DMS 273 (cell line): ENCODE data around the gene RARRES1.

ENCODE experiments used
- DNase-seq: peaks from one replicate; lab custom pipeline; 2025; ENCODE audit not compliant: unreplicated experiment; lab: John Stamatoyannopoulos, UW

Gene RARRES1

DNA sequence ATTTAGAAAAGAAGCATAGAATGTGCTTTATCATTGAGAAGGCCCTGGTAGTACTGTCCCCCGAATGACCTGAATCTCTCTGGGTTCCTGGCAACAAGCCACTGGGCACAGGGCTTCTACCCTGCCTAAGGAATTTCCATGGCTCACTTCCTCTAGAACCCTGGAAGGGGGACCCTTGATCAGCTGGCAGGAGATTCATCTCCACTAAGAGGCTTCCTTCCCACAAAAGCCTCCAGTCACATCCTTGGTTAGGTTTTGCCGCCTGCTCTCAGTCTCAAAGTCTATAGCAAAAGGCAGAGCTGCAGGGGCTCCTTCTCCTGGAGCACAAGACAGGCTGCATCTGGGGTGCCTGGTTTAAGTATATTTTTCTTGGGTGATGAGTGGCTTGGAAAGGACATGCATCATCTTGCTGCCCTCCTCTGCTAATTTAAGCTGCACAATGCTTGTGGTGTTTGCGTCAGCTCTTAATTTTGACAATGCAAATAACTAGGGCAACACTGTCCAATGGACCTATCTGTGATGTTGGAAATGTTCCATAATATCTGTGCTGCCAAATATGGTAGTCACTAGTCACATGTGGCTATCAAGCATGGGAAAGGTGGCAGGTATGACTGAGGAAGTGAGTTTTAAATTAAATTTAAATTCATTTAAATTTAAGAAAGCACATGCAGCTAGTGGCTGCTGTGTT lies 33.4 kb upstream of the RARRES1 start:
- DNase-seq, result no peak

- no peak for DNase-seq
Measured at GRCh38 chr3:158763421-158763820, 31.2 kb upstream of the RARRES1 start.

GRCh38 chr3:158762701-158763100 lies 30.4 kb upstream of the RARRES1 start:
- DNase-seq, result no peak

DNA sequence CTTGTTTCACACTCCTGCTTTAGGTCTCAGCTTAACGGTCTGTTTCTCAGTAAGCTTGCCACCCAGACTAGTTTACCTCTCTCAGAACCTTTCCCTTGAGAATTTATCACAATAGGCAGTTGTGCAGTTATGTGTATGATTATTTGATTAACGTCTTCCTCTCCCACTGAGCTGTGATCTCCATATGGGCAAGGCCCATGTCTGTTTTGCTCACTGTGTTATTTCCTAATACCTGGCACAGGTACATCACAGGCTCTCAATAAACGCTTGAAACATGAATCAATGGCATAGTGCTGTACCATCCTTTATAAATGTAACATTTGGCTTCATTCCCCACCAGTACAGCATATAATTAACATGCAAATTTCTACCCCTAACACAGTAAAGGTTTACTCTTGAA lies 29.1 kb upstream of the RARRES1 start:
- DNase-seq, result no peak

- no peak for DNase-seq
Measured at GRCh38 chr3:158755421-158755820, 23.2 kb upstream of the RARRES1 start.

- DNase-seq, result no peak
Measured at GRCh38 chr3:158753854-158754253, 21.6 kb upstream of the RARRES1 start.

DNA sequence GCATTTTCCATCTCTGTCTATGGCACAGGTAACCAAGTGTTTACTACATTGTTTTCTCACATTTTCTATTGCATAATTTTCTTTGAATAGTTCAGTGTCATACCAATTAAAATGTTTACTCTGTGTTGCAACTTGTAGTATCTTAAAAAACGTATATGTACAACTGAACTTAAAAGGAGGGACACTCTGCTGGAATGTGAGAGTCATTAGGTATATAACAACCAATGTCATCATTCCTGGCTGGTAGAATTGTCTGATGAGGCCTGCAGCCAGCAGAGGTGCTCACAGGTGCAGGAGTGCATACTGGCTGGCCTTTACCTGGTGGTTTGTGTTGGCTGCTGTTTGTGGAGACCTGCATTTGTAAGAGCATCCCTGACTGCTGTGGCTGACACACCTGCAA lies 19.1 kb upstream of the RARRES1 start:
- DNase-seq, result no peak

- no peak for DNase-seq
Measured at GRCh38 chr3:158750016-158750415, 17.8 kb upstream of the RARRES1 start.

- no peak for DNase-seq
Measured at GRCh38 chr3:158749526-158749925, 17.3 kb upstream of the RARRES1 start.

DNA sequence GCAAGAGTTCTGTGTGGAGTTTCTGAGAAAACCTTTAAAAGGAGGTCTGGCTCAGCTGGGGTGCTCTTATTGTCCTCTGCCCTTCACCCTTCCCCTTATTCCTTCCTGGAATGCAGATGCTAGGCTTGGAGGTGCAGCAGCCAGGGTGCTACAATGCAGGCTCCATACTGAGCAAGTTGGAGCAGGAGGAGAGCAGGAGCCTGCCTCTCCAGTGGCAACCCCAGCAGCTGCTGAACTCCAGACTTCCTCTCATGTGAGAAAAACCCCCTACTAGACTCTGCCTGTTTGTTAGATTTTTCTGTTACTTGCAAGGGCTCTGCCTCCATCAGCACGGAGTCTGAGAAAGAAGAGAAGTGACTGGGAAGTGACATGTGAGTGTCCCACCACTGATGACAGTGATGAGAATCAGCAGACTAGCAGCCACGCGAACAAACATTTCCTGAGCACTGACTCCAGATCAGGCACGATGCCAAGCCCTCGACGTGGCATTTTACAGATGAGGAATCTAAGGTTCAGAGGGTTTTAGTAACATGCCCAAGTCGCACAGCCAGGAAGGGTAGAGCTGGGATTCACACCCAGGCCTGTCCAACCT lies 16.1 kb upstream of the RARRES1 start:
- no peak for DNase-seq

DNA sequence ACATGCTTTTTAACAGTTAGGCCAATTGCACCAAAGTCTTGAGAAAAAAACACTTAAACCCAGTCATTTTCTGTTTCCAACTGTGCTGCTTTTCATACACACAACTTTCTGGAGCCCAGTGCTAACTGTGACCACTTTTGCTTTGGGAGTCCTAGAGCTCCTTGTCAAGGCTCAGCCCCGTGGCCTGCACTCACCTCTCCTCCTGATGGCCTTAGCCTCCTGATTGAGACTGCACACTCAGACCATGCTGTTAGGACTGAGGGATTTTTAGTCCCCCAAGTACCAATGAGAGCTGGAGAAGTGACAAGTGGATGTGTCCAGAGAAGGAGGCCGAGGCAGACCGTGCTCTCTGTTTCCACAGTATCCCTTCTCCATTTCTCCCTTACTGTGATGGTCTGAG lies 15.2 kb upstream of the RARRES1 start:
- DNase-seq, result no peak

GRCh38 chr3:158745551-158745950 lies 13.3 kb upstream of the RARRES1 start:
- no peak for DNase-seq

DNA sequence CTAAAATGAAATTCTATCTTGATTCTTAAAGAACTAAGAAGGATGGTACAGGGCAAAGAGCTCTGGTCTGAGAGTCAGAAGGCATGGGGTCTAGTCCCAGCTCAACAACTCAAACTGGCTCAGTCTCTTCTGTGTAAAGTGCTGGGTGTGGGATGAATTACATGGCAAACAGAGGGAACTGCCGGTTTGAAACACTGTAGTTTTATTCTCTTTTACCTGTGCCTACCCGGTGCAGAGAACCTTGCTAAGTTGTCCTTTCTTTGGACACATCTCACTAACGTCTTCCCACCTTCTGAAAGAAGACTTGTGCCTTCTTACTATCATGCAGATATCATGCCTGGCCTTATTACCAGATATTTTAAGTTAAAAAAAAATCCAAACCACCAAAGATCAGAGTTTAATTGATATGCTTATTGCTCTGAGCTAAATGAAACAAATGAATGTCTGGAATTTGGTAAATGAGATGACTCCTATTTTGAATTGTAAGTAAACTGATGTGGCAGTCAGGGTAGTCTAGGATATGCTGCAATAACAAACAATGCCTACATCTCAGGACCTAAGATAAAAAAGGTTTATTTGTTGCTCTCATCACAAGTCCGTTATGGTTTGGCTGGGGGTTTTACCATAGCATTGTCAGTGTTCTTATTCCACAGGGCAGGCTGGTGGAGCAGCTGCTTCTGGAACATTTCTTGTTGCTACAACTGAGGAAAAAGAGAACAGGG lies 12.5 kb upstream of the RARRES1 start:
- DNase-seq, result no peak

GRCh38 chr3:158743664-158744566 lies 11.7 kb upstream of the RARRES1 start:
- DNase-seq, result peak; percentile 24

DNA sequence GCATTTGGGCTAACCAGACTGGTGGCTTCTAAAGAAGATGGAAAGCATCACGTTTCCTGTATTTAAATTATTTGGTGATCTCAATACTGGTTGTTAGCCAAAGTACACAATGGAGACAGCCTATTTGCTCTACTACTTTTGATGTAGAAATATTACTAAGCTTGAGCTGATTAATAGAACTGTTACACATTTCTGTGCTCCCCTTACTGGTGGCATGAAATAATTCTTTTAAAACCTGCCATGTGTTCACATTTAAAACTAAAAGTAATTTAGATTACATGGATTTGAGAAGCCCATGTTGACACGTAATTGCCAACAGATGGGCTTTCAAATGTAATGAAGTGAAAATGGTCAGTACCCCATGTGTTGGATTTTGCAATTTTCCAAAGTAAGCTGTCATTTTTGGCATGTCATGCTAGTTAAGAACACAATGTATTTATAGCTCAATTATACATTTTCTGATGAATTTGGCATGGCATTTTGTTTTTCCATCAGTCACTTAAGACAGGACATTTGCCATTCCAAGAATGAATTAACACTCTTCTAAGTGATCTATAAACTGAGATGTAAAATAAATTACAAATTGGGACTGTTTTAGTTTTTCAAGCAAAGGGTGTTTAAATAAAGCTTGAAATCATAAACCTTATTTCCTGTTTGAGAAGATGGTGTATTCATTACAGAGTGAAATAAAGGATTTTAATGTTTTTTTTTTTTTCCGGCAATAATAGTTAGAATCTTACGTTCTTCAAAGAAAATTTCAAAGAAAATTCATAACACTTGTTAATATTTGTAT lies 10.8 kb upstream of the RARRES1 start:
- peak; percentile 89 for DNase-seq

GRCh38 chr3:158739661-158740060 lies 7.4 kb upstream of the RARRES1 start:
- DNase-seq, result no peak

DNA sequence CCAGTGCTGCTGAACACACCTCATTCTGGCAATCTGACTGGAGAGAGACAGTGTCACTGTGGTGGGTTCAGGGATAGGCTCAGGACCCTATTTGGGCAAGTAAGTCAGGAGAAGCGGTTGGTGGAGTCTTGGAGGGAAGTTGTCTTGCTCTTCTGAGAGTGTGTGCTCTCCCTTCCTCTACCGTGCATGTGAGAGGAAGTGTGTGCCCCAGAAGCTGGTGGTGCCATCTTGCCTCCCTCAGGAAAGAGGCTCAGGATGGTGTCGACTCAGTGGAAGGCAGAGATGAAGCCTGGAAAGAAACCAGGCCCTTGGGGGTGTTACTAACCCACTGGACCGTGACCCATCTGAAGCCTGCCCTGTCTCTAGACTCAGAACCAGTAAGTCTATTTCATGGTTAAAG lies 6.8 kb upstream of the RARRES1 start:
- no peak for DNase-seq

DNA sequence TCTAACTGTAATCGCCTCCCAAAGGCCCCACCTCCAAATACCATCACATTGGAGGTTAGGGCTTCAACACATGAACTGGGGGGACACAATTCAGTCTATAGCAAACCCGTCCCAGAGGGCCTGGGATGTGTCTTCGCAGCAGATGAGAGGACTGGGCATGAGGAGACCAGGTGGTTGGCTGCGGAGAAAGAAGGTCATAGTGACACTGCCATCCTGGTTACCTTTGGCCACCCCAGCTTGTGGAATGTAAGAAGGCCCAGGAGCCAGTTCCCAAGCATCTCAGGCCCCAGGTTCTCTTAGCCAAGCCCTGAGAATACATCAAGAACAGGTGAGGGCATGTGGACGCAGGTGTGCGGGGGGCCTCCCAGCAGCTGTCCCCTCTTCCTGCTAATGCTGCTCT lies 6.4 kb upstream of the RARRES1 start:
- no peak for DNase-seq

GRCh38 chr3:158737976-158738615 lies 5.8 kb upstream of the RARRES1 start:
- peak; percentile 16 for DNase-seq

DNA sequence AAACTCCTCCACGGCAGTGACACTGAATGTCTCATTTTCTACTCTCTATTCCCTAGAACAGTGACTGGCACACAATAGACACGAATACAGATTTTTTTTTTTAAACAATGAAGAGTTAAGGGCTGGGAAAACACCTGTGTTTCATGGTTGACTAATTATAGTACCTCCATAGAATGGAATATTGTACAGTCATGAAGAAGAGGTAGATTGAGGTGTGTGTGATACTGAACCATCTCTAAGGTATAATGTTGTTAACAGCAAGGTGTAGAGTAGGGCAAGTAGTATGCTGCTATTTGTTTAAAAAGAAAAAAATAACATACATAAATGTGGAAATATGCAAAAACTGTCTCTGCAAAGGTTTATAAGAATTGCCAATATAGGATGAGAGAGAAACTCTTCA lies 5.2 kb upstream of the RARRES1 start:
- DNase-seq, result no peak
